Measurements from ENCODE around the gene TP53I13. TPM values are rescaled to one million over a fixed set of nuclear protein-coding genes. Genes with fewer than 3 reads are reported as not detected.

Gene TP53I13
- total and polyA plus RNA-seq, 2 of the 13 experiments (the other 11 are each of a cell fraction or from before 2014, with no cell fraction given), result 16.9 to 25.7 TPM

DNA sequence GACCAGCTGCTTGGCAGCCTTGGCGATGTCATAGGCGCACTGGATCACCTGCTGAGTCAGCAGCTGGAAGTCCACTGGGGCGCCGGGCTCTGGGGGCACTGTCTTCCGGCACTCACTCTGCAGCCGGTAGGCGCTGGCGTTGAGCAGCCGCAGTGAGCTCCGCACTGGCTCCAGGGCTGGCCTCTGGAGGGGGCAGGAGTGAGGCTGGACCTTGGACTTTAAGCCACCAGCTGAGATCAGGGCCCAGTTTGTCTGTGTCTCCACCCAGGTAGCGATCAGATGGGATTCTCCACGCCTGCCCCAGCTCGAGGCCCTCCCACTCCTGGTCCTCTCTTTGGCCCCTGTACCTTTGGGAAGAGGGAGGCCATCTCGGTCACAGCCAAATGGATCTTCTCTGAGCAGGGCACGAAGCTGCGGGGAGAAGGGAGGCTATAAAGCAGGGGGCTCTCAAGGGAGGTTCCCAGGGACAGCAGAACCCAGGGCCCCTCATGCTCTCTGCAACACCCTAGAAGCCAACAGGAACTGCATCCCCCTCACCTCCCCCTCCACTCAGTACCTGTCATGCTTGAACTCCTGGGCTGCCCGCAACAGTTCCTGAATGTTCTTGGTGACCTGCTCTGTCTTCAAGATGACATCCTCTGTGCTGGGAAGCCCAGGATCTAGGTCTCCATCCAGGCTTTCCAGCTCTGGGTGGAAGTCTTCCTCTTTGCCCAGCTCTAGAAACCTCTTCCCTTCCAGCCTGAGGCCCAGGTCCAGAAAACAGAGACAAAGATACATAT, 6.4 kb downstream of the TP53I13 start (continued):
- TF ChIP-seq NFE2 (CRISPR knock-in tag; IDR thresholded peaks at IDR 0.05), result no peak
- TF ChIP-seq HOXA3 (CRISPR knock-in tag; IDR thresholded peaks at IDR 0.05), result peak; percentile 85
- TF ChIP-seq ZFYVE20 (CRISPR knock-in tag; IDR thresholded peaks at IDR 0.05; ENCODE audit: borderline replicate concordance, low read depth), result no peak
- TF ChIP-seq, protein P1, sequence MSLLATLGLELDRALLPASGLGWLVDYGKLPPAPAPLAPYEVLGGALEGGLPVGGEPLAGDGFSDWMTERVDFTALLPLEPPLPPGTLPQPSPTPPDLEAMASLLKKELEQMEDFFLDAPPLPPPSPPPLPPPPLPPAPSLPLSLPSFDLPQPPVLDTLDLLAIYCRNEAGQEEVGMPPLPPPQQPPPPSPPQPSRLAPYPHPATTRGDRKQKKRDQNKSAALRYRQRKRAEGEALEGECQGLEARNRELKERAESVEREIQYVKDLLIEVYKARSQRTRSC (CRISPR knock-in tag; IDR thresholded peaks at IDR 0.05; ENCODE audit: low read depth), result 0 out of 2 replicates have a peak, but pooled peaks have one; percentile 46
- TF ChIP-seq ZNF556 (CRISPR knock-in tag; IDR thresholded peaks at IDR 0.05; ENCODE audit: borderline replicate concordance), result peak; percentile 84; the same call in 1 of the 2 replicates
- TF ChIP-seq MAF1 (CRISPR knock-in tag; IDR thresholded peaks at IDR 0.05; ENCODE audit: borderline replicate concordance), result no peak
- TF ChIP-seq, protein P2, sequence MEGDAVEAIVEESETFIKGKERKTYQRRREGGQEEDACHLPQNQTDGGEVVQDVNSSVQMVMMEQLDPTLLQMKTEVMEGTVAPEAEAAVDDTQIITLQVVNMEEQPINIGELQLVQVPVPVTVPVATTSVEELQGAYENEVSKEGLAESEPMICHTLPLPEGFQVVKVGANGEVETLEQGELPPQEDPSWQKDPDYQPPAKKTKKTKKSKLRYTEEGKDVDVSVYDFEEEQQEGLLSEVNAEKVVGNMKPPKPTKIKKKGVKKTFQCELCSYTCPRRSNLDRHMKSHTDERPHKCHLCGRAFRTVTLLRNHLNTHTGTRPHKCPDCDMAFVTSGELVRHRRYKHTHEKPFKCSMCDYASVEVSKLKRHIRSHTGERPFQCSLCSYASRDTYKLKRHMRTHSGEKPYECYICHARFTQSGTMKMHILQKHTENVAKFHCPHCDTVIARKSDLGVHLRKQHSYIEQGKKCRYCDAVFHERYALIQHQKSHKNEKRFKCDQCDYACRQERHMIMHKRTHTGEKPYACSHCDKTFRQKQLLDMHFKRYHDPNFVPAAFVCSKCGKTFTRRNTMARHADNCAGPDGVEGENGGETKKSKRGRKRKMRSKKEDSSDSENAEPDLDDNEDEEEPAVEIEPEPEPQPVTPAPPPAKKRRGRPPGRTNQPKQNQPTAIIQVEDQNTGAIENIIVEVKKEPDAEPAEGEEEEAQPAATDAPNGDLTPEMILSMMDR (CRISPR knock-in tag; IDR thresholded peaks at IDR 0.05), result peak; percentile 65
- TF ChIP-seq ATF3 (CRISPR knock-in tag; IDR thresholded peaks at IDR 0.05), result peak; percentile 47; the same call in 1 of the 2 replicates
- TF ChIP-seq, protein P3, sequence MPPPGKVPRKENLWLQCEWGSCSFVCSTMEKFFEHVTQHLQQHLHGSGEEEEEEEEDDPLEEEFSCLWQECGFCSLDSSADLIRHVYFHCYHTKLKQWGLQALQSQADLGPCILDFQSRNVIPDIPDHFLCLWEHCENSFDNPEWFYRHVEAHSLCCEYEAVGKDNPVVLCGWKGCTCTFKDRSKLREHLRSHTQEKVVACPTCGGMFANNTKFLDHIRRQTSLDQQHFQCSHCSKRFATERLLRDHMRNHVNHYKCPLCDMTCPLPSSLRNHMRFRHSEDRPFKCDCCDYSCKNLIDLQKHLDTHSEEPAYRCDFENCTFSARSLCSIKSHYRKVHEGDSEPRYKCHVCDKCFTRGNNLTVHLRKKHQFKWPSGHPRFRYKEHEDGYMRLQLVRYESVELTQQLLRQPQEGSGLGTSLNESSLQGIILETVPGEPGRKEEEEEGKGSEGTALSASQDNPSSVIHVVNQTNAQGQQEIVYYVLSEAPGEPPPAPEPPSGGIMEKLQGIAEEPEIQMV (CRISPR knock-in tag; IDR thresholded peaks at IDR 0.05; ENCODE audit: low read depth), result peak; percentile 55; the same call in 1 of the 2 replicates
- TF ChIP-seq DNMT3B (CRISPR knock-in tag; conservative IDR thresholded peaks at IDR 0.05), result no peak; the same call in 1 of the 2 replicates
- peak; percentile 94 for TF ChIP-seq ZNF761 (CRISPR knock-in tag; conservative IDR thresholded peaks at IDR 0.05)
- TF ChIP-seq, protein P4, sequence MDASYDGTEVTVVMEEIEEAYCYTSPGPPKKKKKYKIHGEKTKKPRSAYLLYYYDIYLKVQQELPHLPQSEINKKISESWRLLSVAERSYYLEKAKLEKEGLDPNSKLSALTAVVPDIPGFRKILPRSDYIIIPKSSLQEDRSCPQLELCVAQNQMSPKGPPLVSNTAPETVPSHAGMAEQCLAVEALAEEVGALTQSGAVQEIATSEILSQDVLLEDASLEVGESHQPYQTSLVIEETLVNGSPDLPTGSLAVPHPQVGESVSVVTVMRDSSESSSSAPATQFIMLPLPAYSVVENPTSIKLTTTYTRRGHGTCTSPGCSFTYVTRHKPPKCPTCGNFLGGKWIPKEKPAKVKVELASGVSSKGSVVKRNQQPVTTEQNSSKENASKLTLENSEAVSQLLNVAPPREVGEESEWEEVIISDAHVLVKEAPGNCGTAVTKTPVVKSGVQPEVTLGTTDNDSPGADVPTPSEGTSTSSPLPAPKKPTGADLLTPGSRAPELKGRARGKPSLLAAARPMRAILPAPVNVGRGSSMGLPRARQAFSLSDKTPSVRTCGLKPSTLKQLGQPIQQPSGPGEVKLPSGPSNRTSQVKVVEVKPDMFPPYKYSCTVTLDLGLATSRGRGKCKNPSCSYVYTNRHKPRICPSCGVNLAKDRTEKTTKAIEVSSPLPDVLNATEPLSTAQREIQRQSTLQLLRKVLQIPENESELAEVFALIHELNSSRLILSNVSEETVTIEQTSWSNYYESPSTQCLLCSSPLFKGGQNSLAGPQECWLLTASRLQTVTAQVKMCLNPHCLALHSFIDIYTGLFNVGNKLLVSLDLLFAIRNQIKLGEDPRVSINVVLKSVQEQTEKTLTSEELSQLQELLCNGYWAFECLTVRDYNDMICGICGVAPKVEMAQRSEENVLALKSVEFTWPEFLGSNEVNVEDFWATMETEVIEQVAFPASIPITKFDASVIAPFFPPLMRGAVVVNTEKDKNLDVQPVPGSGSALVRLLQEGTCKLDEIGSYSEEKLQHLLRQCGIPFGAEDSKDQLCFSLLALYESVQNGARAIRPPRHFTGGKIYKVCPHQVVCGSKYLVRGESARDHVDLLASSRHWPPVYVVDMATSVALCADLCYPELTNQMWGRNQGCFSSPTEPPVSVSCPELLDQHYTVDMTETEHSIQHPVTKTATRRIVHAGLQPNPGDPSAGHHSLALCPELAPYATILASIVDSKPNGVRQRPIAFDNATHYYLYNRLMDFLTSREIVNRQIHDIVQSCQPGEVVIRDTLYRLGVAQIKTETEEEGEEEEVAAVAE (CRISPR knock-in tag; IDR thresholded peaks at IDR 0.05; ENCODE audit: borderline replicate concordance), result peak; percentile 29; the same call in 1 of the 2 replicates
- TF ChIP-seq PRMT3 (CRISPR knock-in tag; IDR thresholded peaks at IDR 0.05; ENCODE audit: borderline replicate concordance, low read depth), result no peak
- TF ChIP-seq REL (CRISPR knock-in tag; conservative IDR thresholded peaks at IDR 0.05), result no peak
- TF ChIP-seq CENPT (CRISPR knock-in tag; IDR thresholded peaks at IDR 0.05; ENCODE audit: low read depth), result 0 out of 2 replicates have a peak, but pooled peaks have one; percentile 50
- peak; percentile 87 for TF ChIP-seq ZFX (CRISPR knock-in tag; IDR thresholded peaks at IDR 0.05; ENCODE audit: low read depth)
- TF ChIP-seq, protein P5, sequence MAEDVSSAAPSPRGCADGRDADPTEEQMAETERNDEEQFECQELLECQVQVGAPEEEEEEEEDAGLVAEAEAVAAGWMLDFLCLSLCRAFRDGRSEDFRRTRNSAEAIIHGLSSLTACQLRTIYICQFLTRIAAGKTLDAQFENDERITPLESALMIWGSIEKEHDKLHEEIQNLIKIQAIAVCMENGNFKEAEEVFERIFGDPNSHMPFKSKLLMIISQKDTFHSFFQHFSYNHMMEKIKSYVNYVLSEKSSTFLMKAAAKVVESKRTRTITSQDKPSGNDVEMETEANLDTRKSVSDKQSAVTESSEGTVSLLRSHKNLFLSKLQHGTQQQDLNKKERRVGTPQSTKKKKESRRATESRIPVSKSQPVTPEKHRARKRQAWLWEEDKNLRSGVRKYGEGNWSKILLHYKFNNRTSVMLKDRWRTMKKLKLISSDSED (CRISPR knock-in tag; IDR thresholded peaks at IDR 0.05), result no peak
- no peak for TF ChIP-seq RFX3 (CRISPR knock-in tag; IDR thresholded peaks at IDR 0.05)

Measured in HepG2 (cell line).